PC-3 (cell line): ENCODE results near the gene HBB. TPM values are rescaled to one million over a fixed set of nuclear protein-coding genes. Genes with fewer than 3 reads are reported as not detected.

Experiments
- ATAC-seq: fragments of 200-7000 bp; cut with Tn5 transposase; 2 replicates; pipeline ENCODE4 v1.9.1; 2020; ENCODE audit warnings: mild to moderate bottlenecking, moderate library complexity
- BruUV-seq: library from RNA; stranded (reverse); fragments of 400-500 nt; replicated peaks from 2 replicates; lab custom pipeline; 2021; lab: Mats Ljungman, UMichigan
- CTCF ChIA-PET: fragments of 300-600 bp; sonication (Branson Sonifier 250); formaldehyde crosslinking; loops from one replicate; lab custom pipeline; 2022; ENCODE audit warnings: antibody characterized with exemption; lab: Charles Lee
- POLR2A ChIA-PET: fragments of 300-600 bp; sonication (Branson Sonifier 250); formaldehyde crosslinking; loops from one replicate; lab custom pipeline; 2022; ENCODE audit warnings: antibody characterized with exemption; ENCODE audit not compliant: unreplicated experiment; lab: Charles Lee
- DNase-seq: peaks from one replicate; pipeline ENCODE4 v3.0.0-alpha.2; 2015
- H2AFZ ChIP-seq: fragments of 300-600 bp; sonication (generic); 2 replicates; pipeline ENCODE4 v1.6.0; 2016; ENCODE audit warnings: antibody characterized with exemption, low read length
- H3F3A ChIP-seq: fragments of 300-600 bp; sonication (generic); one replicate; pipeline ENCODE4 v1.6.0; 2017; ENCODE audit warnings: antibody characterized with exemption, low read length, control low read depth, mild to moderate bottlenecking; ENCODE audit not compliant: unreplicated experiment
- H3K27ac ChIP-seq: fragments of 300-600 bp; sonication (generic); 2 replicates; pipeline ENCODE4 v1.5.1; 2016; ENCODE audit warnings: mild to moderate bottlenecking, low read length
- H3K27me3 ChIP-seq: fragments of 300-600 bp; sonication (generic); 2 replicates; pipeline ENCODE4 v1.6.1; 2016; ENCODE audit warnings: low read length, mixed read lengths
- H3K36me3 ChIP-seq: fragments of 300-600 bp; sonication (generic); 2 replicates; pipeline ENCODE4 v1.6.1; 2016; ENCODE audit warnings: low read depth, mixed run types, low read length, mixed read lengths
- H3K4me1 ChIP-seq: fragments of 300-600 bp; sonication (generic); 2 replicates; pipeline ENCODE4 v1.5.1; 2016; ENCODE audit warnings: low read length; ENCODE audit not compliant: insufficient read depth
- H3K4me2 ChIP-seq: fragments of 300-600 bp; sonication (generic); 2 replicates; pipeline ENCODE4 v1.6.0; 2016; ENCODE audit warnings: low read length
- H3K4me3 ChIP-seq: fragments of 300-600 bp; sonication (generic); 2 replicates; pipeline ENCODE4 v1.5.1; 2016; ENCODE audit warnings: mild to moderate bottlenecking, low read length, mixed read lengths
- H3K79me2 ChIP-seq: fragments of 300-600 bp; sonication (generic); 2 replicates; pipeline ENCODE4 v1.6.1; 2017; ENCODE audit warnings: low read length, mixed read lengths
- H3K9ac ChIP-seq: fragments of 300-600 bp; sonication (generic); 2 replicates; pipeline ENCODE4 v1.6.0; 2016; ENCODE audit warnings: mild to moderate bottlenecking, low read length
- H3K9me2 ChIP-seq: fragments of 300-600 bp; sonication (generic); replicated peaks from 2 replicates; pipeline ENCODE4 v1.6.1; 2016; ENCODE audit warnings: mixed run types, low read length, mixed read lengths
- H3K9me3 ChIP-seq: fragments of 300-600 bp; sonication (generic); 2 replicates; pipeline ENCODE4 v1.6.1; 2016; ENCODE audit warnings: low read length, mixed read lengths
- H4K20me1 ChIP-seq: fragments of 300-600 bp; sonication (generic); 2 replicates; pipeline ENCODE4 v1.6.1; 2016; ENCODE audit warnings: low read length, mixed read lengths
- EZH2 ChIP-seq: fragments of 300-600 bp; sonication (generic); IDR thresholded peaks from one replicate; pipeline ENCODE4 v1.6.1; 2017; ENCODE audit warnings: antibody characterized with exemption, mild to moderate bottlenecking, low read length; ENCODE audit not compliant: unreplicated experiment
- EZH2phosphoT487 ChIP-seq: fragments of 300-600 bp; sonication (generic); IDR thresholded peaks from 2 replicates; pipeline ENCODE4 v1.6.1; 2018; ENCODE audit warnings: mild to moderate bottlenecking, antibody characterized with exemption, low read length, borderline replicate concordance
- intact Hi-C: fragments of 100-400 bp; cut with micrococcal nuclease; formaldehyde crosslinking; loops from 2 replicates; pipeline ENCODE4 v1.9.0; 2023
- total RNA-seq: library from RNA; depleted of rRNA; stranded (reverse); fragments of >200 nt; gene quantifications from 2 replicates; pipeline ENCODE4 v1.2.3, GENCODE V29; 2014
- TF ChIP-seq, protein P1 (sequence below): fragments of 300-600 bp; sonication (generic); conservative IDR thresholded peaks from 2 replicates; pipeline ENCODE4 v1.5.1; 2017; ENCODE audit warnings: antibody characterized with exemption, low read depth, mild to moderate bottlenecking, low read length

Gene HBB
- total RNA-seq, 1 experiment from 2014 or later, result not detected

DNA sequence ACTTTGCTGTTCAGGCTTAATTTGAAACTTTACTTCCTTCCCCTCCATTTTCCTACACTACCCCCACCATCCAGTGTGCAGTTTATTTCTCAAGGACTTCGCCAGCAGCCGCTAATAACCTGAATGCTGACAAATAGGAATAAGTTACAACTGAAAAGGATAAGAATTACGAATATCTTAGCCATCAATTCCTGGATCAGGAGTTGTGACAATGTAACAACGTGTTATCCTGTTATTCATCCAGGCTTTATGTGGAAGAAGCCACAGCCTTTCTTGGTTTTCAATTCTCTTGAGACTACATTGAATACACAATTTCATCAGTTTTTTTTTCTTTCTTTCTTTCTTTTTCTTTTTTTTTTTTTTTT lies 16.9 kb upstream of the HBB start:
- Histone ChIP-seq H3K4me3 (no peak overlapping the region), H3K79me2 (no peaks in the 10 kb centered on the region), H3K27me3 (peaks cover 21% of the 10 kb centered on the region), H3F3A (no peaks in the 10 kb centered on the region), H4K20me1 (no peaks in the 10 kb centered on the region), H3K4me1 (no peaks in the 10 kb centered on the region), H3K4me2 (no peak overlapping the region), H3K36me3 (no peaks in the 10 kb centered on the region), H3K9me2 (no peaks in the 10 kb centered on the region), H3K9me3 (no peaks in the 10 kb centered on the region), H2AFZ (no peak overlapping the region), H3K9ac (no peak overlapping the region), H3K27ac (no peak overlapping the region)
- ATAC-seq (no peak), DNase-seq (no peak)
- BruUV-seq, result no TSS peak
- POLR2A ChIA-PET, result no interaction called here
- CTCF ChIA-PET, result no interaction called here
- intact Hi-C loops, result no loop called here
- TF ChIP-seq EZH2 (no peak), EZH2phosphoT487 (no peak)
- TF ChIP-seq, protein P1, sequence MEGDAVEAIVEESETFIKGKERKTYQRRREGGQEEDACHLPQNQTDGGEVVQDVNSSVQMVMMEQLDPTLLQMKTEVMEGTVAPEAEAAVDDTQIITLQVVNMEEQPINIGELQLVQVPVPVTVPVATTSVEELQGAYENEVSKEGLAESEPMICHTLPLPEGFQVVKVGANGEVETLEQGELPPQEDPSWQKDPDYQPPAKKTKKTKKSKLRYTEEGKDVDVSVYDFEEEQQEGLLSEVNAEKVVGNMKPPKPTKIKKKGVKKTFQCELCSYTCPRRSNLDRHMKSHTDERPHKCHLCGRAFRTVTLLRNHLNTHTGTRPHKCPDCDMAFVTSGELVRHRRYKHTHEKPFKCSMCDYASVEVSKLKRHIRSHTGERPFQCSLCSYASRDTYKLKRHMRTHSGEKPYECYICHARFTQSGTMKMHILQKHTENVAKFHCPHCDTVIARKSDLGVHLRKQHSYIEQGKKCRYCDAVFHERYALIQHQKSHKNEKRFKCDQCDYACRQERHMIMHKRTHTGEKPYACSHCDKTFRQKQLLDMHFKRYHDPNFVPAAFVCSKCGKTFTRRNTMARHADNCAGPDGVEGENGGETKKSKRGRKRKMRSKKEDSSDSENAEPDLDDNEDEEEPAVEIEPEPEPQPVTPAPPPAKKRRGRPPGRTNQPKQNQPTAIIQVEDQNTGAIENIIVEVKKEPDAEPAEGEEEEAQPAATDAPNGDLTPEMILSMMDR, result no peak

- H3K4me1 ChIP-seq, result no peaks in the 10 kb centered on the region
- no peaks in the 10 kb centered on the region for H3K9me3 ChIP-seq
- ChIA-PET CTCF (no interaction called here), POLR2A (no interaction called here)
- DNase-seq, result no peak
- intact Hi-C loops, result no loop called here
- H3K9me2 ChIP-seq, result no peaks in the 10 kb centered on the region
- no peaks in the 10 kb centered on the region for H3K79me2 ChIP-seq
- H3K9ac ChIP-seq, result no peak overlapping the region
- H4K20me1 ChIP-seq, result no peaks in the 10 kb centered on the region
- no peak overlapping the region for H3K4me3 ChIP-seq
- no TSS peak for BruUV-seq
- TF ChIP-seq, protein P1, result no peak
- TF ChIP-seq EZH2phosphoT487 (no peak), EZH2 (no peak)
- ATAC-seq, result no peak
- no peak overlapping the region for H3K4me2 ChIP-seq
- no peaks in the 10 kb centered on the region for H3F3A ChIP-seq
- no peaks in the 10 kb centered on the region for H3K36me3 ChIP-seq
- H3K27ac ChIP-seq, result no peak overlapping the region
- H3K27me3 ChIP-seq, result peaks cover 21% of the 10 kb centered on the region
- H2AFZ ChIP-seq, result no peak overlapping the region
Measured at GRCh38 chr11:5242933-5243815, 16.3 kb upstream of the HBB start.

DNA sequence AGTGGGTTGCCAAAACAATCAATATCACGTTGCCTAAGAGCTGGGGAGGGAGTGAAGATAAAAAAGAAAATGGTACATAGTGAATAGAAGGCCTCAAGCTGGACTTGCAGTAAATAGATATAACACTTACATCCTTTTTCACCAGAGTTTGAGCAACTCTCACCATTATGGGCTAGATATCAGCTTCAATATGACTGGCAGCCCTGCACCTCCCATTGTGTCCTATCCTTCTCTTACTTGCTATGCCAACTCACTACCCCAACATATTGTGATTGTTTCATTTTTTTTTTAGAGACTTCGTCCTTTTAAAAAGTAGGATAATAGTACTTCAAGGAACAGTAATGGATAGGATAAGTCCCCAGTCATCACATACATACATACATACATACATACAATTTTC lies 15.3 kb upstream of the HBB start:
- Histone ChIP-seq H3K9ac (no peak overlapping the region), H3K27me3 (peaks cover 21% of the 10 kb centered on the region; the same call in 1 of the 2 replicates), H3K27ac (no peak overlapping the region), H2AFZ (no peak overlapping the region), H3K4me3 (no peak overlapping the region), H3K4me2 (no peak overlapping the region), H3F3A (no peaks in the 10 kb centered on the region), H3K79me2 (no peaks in the 10 kb centered on the region), H4K20me1 (no peaks in the 10 kb centered on the region), H3K9me3 (no peaks in the 10 kb centered on the region), H3K36me3 (no peaks in the 10 kb centered on the region), H3K9me2 (no peaks in the 10 kb centered on the region), H3K4me1 (no peaks in the 10 kb centered on the region)
- ChIA-PET POLR2A (no interaction called here), CTCF (no interaction called here)
- BruUV-seq, result no TSS peak
- no peak for TF ChIP-seq EZH2
- no peak for TF ChIP-seq EZH2phosphoT487
- TF ChIP-seq, protein P1, result no peak
- no peak for ATAC-seq
- DNase-seq, result no peak
- intact Hi-C loops, result no loop called here
